Measurements from ENCODE around the gene P4HA3. TPM values are rescaled to one million over a fixed set of nuclear protein-coding genes. Genes with fewer than 3 reads are reported as not detected.

P4HA3 gene
- 0.02 TPM for total RNA-seq (2013)
- polyA plus RNA-seq = under 1 TPM in 1 of 3 donors, not detected in 2; 0.07 TPM
- polyA minus RNA-seq = not detected in 2 replicates
- 0 to 1.8 (median 0.12) reads per million in 11 experiments for total RNA-seq

DNA sequence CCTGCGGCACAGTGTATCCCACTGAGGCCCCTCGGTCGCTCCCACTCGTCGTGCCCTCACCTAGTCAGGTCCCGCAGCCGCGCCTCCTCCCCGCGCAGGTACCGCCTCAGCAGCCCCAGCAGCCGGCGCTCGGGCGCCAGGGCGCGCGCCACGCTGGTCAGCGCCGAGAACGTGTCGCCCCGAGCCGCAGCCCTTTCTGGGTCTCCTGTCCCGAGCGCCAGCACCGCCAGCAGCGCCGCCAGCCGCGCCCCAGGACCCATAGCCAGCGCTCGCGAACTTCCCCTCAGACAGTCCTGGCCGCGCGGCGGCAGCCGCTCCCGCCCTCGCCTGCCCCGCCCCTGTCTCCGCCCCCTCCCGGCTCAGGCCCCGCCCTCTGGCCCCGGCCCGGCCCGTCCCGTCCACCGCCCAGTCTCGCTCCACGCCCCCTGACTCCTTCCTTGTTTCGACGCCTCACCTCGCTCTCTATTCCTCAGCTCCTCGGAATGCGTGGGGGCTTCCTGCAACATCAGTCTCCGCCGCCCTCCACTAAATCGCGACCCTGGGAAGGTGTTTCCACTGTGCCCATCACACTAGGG, at the start of gene P4HA3:
Gene P4HA3, minus strand, starts transcription at position 289 of the 575 bp plus-strand sequence. Its CDS starts 29 bp downstream, at position 260.
- Histone ChIP-seq H3K4me1 (ENCODE audit: control insufficient read depth in 1 of 2, insufficient read depth in 2 of 2, low read length in 2 of 2) (peaks cover 13 to 20% of the 10 kb centered on the region in 2 donors), H3K36me3 (replicated peaks in 1 of 2; ENCODE audit: control insufficient read depth in 1 of 2, insufficient read depth in 2 of 2, low read length in 2 of 2) (no peaks in the 10 kb centered on the region), H3K4me3 (replicated peaks in 1 of 3; ENCODE audit: low read depth in 2 of 3, low read length in 3 of 3) (peak within 1 kb of the TSS; percentile 5 to 71 (median 22)), H2AFZ (ENCODE audit: insufficient read depth, low read depth, low read length, poor library complexity, severe bottlenecking) (peak within 1 kb of the TSS; percentile 65), H3K9ac (ENCODE audit: insufficient read depth, low read length, poor library complexity, severe bottlenecking) (peak within 1 kb of the TSS; percentile 60), H3K27ac (ENCODE audit: low read depth in 1 of 2, low read length in 2 of 2) (no peak within 1 kb of the TSS), H3K9me3 (replicated peaks in 1 of 2; ENCODE audit: control insufficient read depth in 1 of 2, insufficient read depth in 1 of 2, low read length in 2 of 2) (peaks cover 0 to 3% of the 10 kb centered on the region in 2 donors), H4K20me1 (ENCODE audit: insufficient read depth, low read length) (no peaks in the 10 kb centered on the region), H3K27me3 (ENCODE audit: control insufficient read depth in 2 of 2, insufficient read depth in 2 of 2, low read length in 2 of 2) (peaks cover 6 to 10% of the 10 kb centered on the region in 2 donors), H3K79me2 (ENCODE audit: insufficient read depth, low read length) (no peaks in the 10 kb centered on the region), H3K4me2 (replicated peaks; ENCODE audit: extremely low read depth, low read length, poor library complexity, severe bottlenecking) (peak within 1 kb of the TSS; percentile 81)
- H3K27me3 Mint-ChIP-seq (ENCODE audit: low read depth in 3 of 3) = peaks cover 13 to 21% (median 15%) of the 10 kb centered on the region in 3 donors
- H3K4me3 Mint-ChIP-seq = peak within 1 kb of the TSS; percentile 65 to 81
- TF ChIP-seq, protein P1, sequence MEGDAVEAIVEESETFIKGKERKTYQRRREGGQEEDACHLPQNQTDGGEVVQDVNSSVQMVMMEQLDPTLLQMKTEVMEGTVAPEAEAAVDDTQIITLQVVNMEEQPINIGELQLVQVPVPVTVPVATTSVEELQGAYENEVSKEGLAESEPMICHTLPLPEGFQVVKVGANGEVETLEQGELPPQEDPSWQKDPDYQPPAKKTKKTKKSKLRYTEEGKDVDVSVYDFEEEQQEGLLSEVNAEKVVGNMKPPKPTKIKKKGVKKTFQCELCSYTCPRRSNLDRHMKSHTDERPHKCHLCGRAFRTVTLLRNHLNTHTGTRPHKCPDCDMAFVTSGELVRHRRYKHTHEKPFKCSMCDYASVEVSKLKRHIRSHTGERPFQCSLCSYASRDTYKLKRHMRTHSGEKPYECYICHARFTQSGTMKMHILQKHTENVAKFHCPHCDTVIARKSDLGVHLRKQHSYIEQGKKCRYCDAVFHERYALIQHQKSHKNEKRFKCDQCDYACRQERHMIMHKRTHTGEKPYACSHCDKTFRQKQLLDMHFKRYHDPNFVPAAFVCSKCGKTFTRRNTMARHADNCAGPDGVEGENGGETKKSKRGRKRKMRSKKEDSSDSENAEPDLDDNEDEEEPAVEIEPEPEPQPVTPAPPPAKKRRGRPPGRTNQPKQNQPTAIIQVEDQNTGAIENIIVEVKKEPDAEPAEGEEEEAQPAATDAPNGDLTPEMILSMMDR (IDR thresholded peaks at IDR 0.05) = peak; percentile 18
- intact Hi-C loops (cut with micrococcal nuclease) = no loop called here
- H3K27ac Mint-ChIP-seq = peak within 1 kb of the TSS in 6 of 7 donors; percentile 18 to 77 (median 74)
- H3K4me1 Mint-ChIP-seq = peaks cover 19% of the 10 kb centered on the region
- 5% methylated on average over 54 of the region's 62 CpGs for WGBS (ENCODE audit: insufficient coverage)
- no peaks in the 10 kb centered on the region for H3K36me3 Mint-ChIP-seq
- peaks cover 0 to 12% (median 2%) of the 10 kb centered on the region in 7 donors for H3K9me3 Mint-ChIP-seq
- DNase-seq = peak; percentile 72 to 80 (median 78)

DNA sequence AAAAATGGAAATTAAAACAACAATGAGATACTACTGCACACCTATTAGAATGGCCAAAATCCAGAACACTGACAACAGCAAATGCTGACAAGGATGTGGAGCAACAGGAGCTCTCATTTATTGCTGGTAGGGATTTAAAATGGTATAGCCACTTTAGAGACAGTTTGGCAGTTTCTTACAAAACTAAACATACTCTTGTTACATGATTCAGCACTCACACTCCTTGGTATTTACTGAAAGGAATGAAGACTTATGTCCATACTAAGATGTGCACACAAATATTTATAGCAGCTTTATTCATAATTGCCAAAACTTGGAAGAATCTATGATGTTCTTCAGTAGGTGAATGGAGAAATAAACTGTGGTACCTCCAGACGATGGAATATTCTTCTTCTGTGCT, 46.0 kb upstream of the P4HA3 start:
- H3K27me3 Mint-ChIP-seq (ENCODE audit: low read depth in 3 of 3) = peaks cover 0 to 2% (median 0%) of the 10 kb centered on the region in 3 donors
- H3K27ac Mint-ChIP-seq = no peak overlapping the region
- no peaks in the 10 kb centered on the region for H3K4me1 ChIP-seq (ENCODE audit: control insufficient read depth in 1 of 2, insufficient read depth in 2 of 2, low read length in 2 of 2)
- H3K9me3 Mint-ChIP-seq = peaks cover 7 to 19% (median 9%) of the 10 kb centered on the region in 7 donors
- peaks cover 32 to 42% of the 10 kb centered on the region in 2 donors for H3K36me3 Mint-ChIP-seq
- H3K27ac ChIP-seq (ENCODE audit: low read depth in 1 of 2, low read length in 2 of 2) = no peak overlapping the region
- H3K4me2 ChIP-seq (replicated peaks; ENCODE audit: extremely low read depth, low read length, poor library complexity, severe bottlenecking) = no peak overlapping the region
- peaks cover 6 to 8% of the 10 kb centered on the region in 2 donors for H3K9me3 ChIP-seq (replicated peaks in 1 of 2; ENCODE audit: control insufficient read depth in 1 of 2, insufficient read depth in 1 of 2, low read length in 2 of 2)
- TF ChIP-seq, protein P1 (IDR thresholded peaks at IDR 0.05) = no peak
- no peak overlapping the region for H3K9ac ChIP-seq (ENCODE audit: insufficient read depth, low read length, poor library complexity, severe bottlenecking)
- no peak for DNase-seq
- H3K36me3 ChIP-seq (replicated peaks in 1 of 2; ENCODE audit: control insufficient read depth in 1 of 2, insufficient read depth in 2 of 2, low read length in 2 of 2) = peaks cover 0 to 8% of the 10 kb centered on the region in 2 donors
- no peak overlapping the region for H3K4me3 Mint-ChIP-seq
- no CpG with 5 or more reads among the region's 1 CpG for WGBS (ENCODE audit: insufficient coverage)
- H3K4me1 Mint-ChIP-seq = peaks cover 2% of the 10 kb centered on the region
- no peaks in the 10 kb centered on the region for H3K27me3 ChIP-seq (ENCODE audit: control insufficient read depth in 2 of 2, insufficient read depth in 2 of 2, low read length in 2 of 2)
- H3K4me3 ChIP-seq (replicated peaks in 1 of 3; ENCODE audit: low read depth in 2 of 3, low read length in 3 of 3) = no peak overlapping the region
- no peaks in the 10 kb centered on the region for H4K20me1 ChIP-seq (ENCODE audit: insufficient read depth, low read length)
- H3K79me2 ChIP-seq (ENCODE audit: insufficient read depth, low read length) = no peaks in the 10 kb centered on the region
- intact Hi-C loops (cut with micrococcal nuclease) = no loop called here
- no peak overlapping the region for H2AFZ ChIP-seq (ENCODE audit: insufficient read depth, low read depth, low read length, poor library complexity, severe bottlenecking)
